Mesendoderm (in vitro differentiated cells): ENCODE results near the gene ZNF547.

ENCODE experiments used
- DNase-seq: peaks from one replicate; pipeline ENCODE4 v3.0.0; 2013
- H2AK5ac ChIP-seq: 2 replicates; pipeline ENCODE4 v1.6.1; 2013; ENCODE audit warnings: low read length, inconsistent platforms
- H2BK120ac ChIP-seq: 2 replicates; pipeline ENCODE4 v1.6.1; 2013; ENCODE audit warnings: low read depth, mild to moderate bottlenecking, low read length, moderate library complexity, mixed read lengths
- H2BK15ac ChIP-seq: replicated peaks from 2 replicates; pipeline ENCODE4 v1.6.1; 2013; ENCODE audit warnings: low read depth, mild to moderate bottlenecking, moderate library complexity
- H2BK5ac ChIP-seq: 2 replicates; pipeline ENCODE4 v1.6.1; 2013; ENCODE audit warnings: low read length, inconsistent platforms
- H3K18ac ChIP-seq: 2 replicates; pipeline ENCODE4 v1.6.1; 2013; ENCODE audit warnings: mild to moderate bottlenecking, low read length, mixed read lengths
- H3K23ac ChIP-seq: one replicate; pipeline ENCODE4 v1.6.1; 2013; ENCODE audit warnings: low read length
- H3K27ac ChIP-seq: 2 replicates; pipeline ENCODE4 v1.5.1; 2013; ENCODE audit warnings: low read depth, mild to moderate bottlenecking, inconsistent platforms, low read length, moderate library complexity
- H3K27me3 ChIP-seq: 2 replicates; pipeline ENCODE4 v1.6.1; 2013; ENCODE audit warnings: low read length, control low read depth, mild to moderate bottlenecking, inconsistent platforms; ENCODE audit not compliant: insufficient read depth, poor library complexity
- H3K36me3 ChIP-seq: 2 replicates; pipeline ENCODE4 v1.6.1; 2013; ENCODE audit warnings: low read length, inconsistent platforms; ENCODE audit not compliant: control insufficient read depth, insufficient read depth
- H3K4ac ChIP-seq: one replicate; pipeline ENCODE4 v1.6.1; 2013; ENCODE audit warnings: low read depth, mild to moderate bottlenecking, low read length, moderate library complexity
- H3K4me1 ChIP-seq: 2 replicates; pipeline ENCODE4 v1.6.1; 2013; ENCODE audit warnings: low read depth, low read length, inconsistent platforms; ENCODE audit not compliant: control insufficient read depth
- H3K4me2 ChIP-seq: 2 replicates; pipeline ENCODE4 v1.6.1; 2013; ENCODE audit warnings: low read length
- H3K4me3 ChIP-seq: 2 replicates; pipeline ENCODE4 v1.5.1; 2013; ENCODE audit warnings: mild to moderate bottlenecking, low read length
- H3K56ac ChIP-seq: one replicate; pipeline ENCODE4 v1.6.1; 2013; ENCODE audit warnings: low read length
- H3K79me1 ChIP-seq: 2 replicates; pipeline ENCODE4 v1.6.1; 2013; ENCODE audit warnings: low read length, inconsistent platforms
- H3K79me2 ChIP-seq: 2 replicates; pipeline ENCODE4 v1.6.1; 2013; ENCODE audit warnings: mild to moderate bottlenecking, low read length; ENCODE audit not compliant: control insufficient read depth, insufficient read depth
- H3K9ac ChIP-seq: 2 replicates; pipeline ENCODE4 v1.6.1; 2013; ENCODE audit warnings: low read length, inconsistent platforms
- H4K5ac ChIP-seq: one replicate; pipeline ENCODE4 v1.6.1; 2013; ENCODE audit warnings: low read length
- H4K8ac ChIP-seq: one replicate; pipeline ENCODE4 v1.6.1; 2013; ENCODE audit warnings: low read depth, mild to moderate bottlenecking, control low read depth, low read length, moderate library complexity
- WGBS: extraction: QIAGEN DNeasy Blood & Tissue Kit; methylation state at CpG from one replicate; pipeline ENCODE4 v1.1.7; 2013; ENCODE audit warnings: low lambda C conversion rate, missing lambda C conversion rate; ENCODE audit not compliant: insufficient coverage; ENCODE audit errors: extremely low coverage; 5-methylcytosine and 5-hydroxymethylcytosine counted together

Gene ZNF547

GRCh38 chr19:57357406-57357805 lies 5.9 kb upstream of the ZNF547 start:
- no peak overlapping the region for H4K8ac ChIP-seq
- H3K79me1 ChIP-seq, result peaks cover 13% of the 10 kb centered on the region
- H4K5ac ChIP-seq, result no peak overlapping the region
- H3K27ac ChIP-seq, result no peak overlapping the region
- no peak overlapping the region for H2BK120ac ChIP-seq
- H3K23ac ChIP-seq, result no peak overlapping the region
- H2AK5ac ChIP-seq, result no peak overlapping the region
- no peak overlapping the region for H3K56ac ChIP-seq
- no peak overlapping the region for H3K18ac ChIP-seq
- WGBS, result no CpG with 5 or more reads among the region's 5 CpGs
- H3K9ac ChIP-seq, result no peak overlapping the region
- H3K79me2 ChIP-seq, result peaks cover 12% of the 10 kb centered on the region
- no peaks in the 10 kb centered on the region for H3K27me3 ChIP-seq
- no peak overlapping the region for H2BK15ac ChIP-seq
- peaks cover under 1% of the 10 kb centered on the region for H3K4me1 ChIP-seq
- no peak overlapping the region for H3K4me2 ChIP-seq
- no peak overlapping the region for H3K4ac ChIP-seq
- DNase-seq, result no peak
- no peak overlapping the region for H2BK5ac ChIP-seq
- no peak overlapping the region for H3K4me3 ChIP-seq
- H3K36me3 ChIP-seq, result peaks cover 12% of the 10 kb centered on the region

- H4K5ac ChIP-seq, result no peak overlapping the region
These were observed 4.1 kb upstream of the ZNF547 start for GRCh38 chr19:57359300-57359699.

GRCh38 chr19:57362419-57362818 lies 932 bp upstream of the ZNF547 start:
- DNase-seq, result no peak
- WGBS, result no CpG with 5 or more reads among the region's 2 CpGs
- no peak overlapping the region for H2BK5ac ChIP-seq

More at GRCh38 chr19:57359300-57359699, 4.1 kb upstream of the ZNF547 start:
- Histone ChIP-seq H2BK15ac (no peak overlapping the region), H3K79me2 (peaks cover 5% of the 10 kb centered on the region), H2BK120ac (no peak overlapping the region), H3K23ac (no peak overlapping the region), H3K4me3 (no peak overlapping the region), H3K56ac (no peak overlapping the region), H4K8ac (no peak overlapping the region), H3K4me1 (no peaks in the 10 kb centered on the region), H2BK5ac (no peak overlapping the region), H3K27me3 (no peaks in the 10 kb centered on the region), H2AK5ac (no peak overlapping the region), H3K4ac (no peak overlapping the region), H3K79me1 (peaks cover 4% of the 10 kb centered on the region), H3K36me3 (peaks cover 9% of the 10 kb centered on the region), H3K18ac (no peak overlapping the region), H3K9ac (no peak overlapping the region), H3K27ac (no peak overlapping the region), H3K4me2 (no peak overlapping the region)
- DNase-seq, result no peak

GRCh38 chr19:57363688-57364181 lies 384 bp downstream of the ZNF547 start:
- Histone ChIP-seq H3K79me2 (peaks cover 5% of the 10 kb centered on the region), H3K27ac (no peak overlapping the region), H3K4me1 (no peaks in the 10 kb centered on the region), H3K27me3 (no peaks in the 10 kb centered on the region), H3K56ac (peak overlapping the region; percentile 66), H3K4ac (peak overlapping the region; percentile 50), H3K18ac (no peak overlapping the region), H2BK5ac (no peak overlapping the region), H2BK15ac (no peak overlapping the region), H3K36me3 (no peaks in the 10 kb centered on the region), H3K79me1 (peaks cover 3% of the 10 kb centered on the region), H4K8ac (no peak overlapping the region), H3K23ac (no peak overlapping the region), H3K9ac (peak overlapping the region; percentile 84), H2AK5ac (no peak overlapping the region), H4K5ac (no peak overlapping the region), H3K4me3 (peak overlapping the region; percentile 81), H3K4me2 (peak overlapping the region; percentile 94), H2BK120ac (no peak overlapping the region)
- no CpG with 5 or more reads among the region's 18 CpGs for WGBS
- DNase-seq, result no peak

More at GRCh38 chr19:57362419-57362818, 932 bp upstream of the ZNF547 start:
- Histone ChIP-seq H3K23ac (no peak overlapping the region), H3K4me3 (no peak overlapping the region), H2BK120ac (no peak overlapping the region), H3K4ac (no peak overlapping the region), H2BK15ac (no peak overlapping the region), H3K4me1 (no peaks in the 10 kb centered on the region), H3K79me1 (peaks cover 3% of the 10 kb centered on the region), H3K4me2 (no peak overlapping the region), H3K56ac (peak overlapping the region; percentile 80), H4K8ac (no peak overlapping the region), H3K27ac (no peak overlapping the region), H3K36me3 (no peaks in the 10 kb centered on the region), H3K9ac (no peak overlapping the region), H4K5ac (no peak overlapping the region), H3K27me3 (no peaks in the 10 kb centered on the region), H3K18ac (no peak overlapping the region), H3K79me2 (peaks cover 5% of the 10 kb centered on the region), H2AK5ac (no peak overlapping the region)

- H3K56ac ChIP-seq, result no peak overlapping the region
- H3K79me1 ChIP-seq, result peaks cover 3% of the 10 kb centered on the region
- WGBS, result no CpG with 5 or more reads among the region's 2 CpGs
- H3K36me3 ChIP-seq, result no peaks in the 10 kb centered on the region
- no peak overlapping the region for H2AK5ac ChIP-seq
- H2BK120ac ChIP-seq, result no peak overlapping the region
- no peak for DNase-seq
- no peak overlapping the region for H3K18ac ChIP-seq
- H3K79me2 ChIP-seq, result peaks cover 5% of the 10 kb centered on the region
- no peak overlapping the region for H3K27ac ChIP-seq
- H3K27me3 ChIP-seq, result no peaks in the 10 kb centered on the region
- no peak overlapping the region for H3K4me2 ChIP-seq
- no peak overlapping the region for H3K9ac ChIP-seq
- no peak overlapping the region for H3K4ac ChIP-seq
- no peak overlapping the region for H3K23ac ChIP-seq
- H2BK15ac ChIP-seq, result no peak overlapping the region
- no peaks in the 10 kb centered on the region for H3K4me1 ChIP-seq
- H4K5ac ChIP-seq, result no peak overlapping the region
- no peak overlapping the region for H4K8ac ChIP-seq
- no peak overlapping the region for H3K4me3 ChIP-seq
- no peak overlapping the region for H2BK5ac ChIP-seq
These were observed 3.4 kb downstream of the ZNF547 start for GRCh38 chr19:57366776-57367175.

- H3K79me1 ChIP-seq, result no peaks in the 10 kb centered on the region
- H3K23ac ChIP-seq, result no peak overlapping the region
- no peaks in the 10 kb centered on the region for H3K27me3 ChIP-seq
- no peak overlapping the region for H2BK5ac ChIP-seq
- no peak overlapping the region for H4K5ac ChIP-seq
- peaks cover 9% of the 10 kb centered on the region for H3K36me3 ChIP-seq
- H3K4me3 ChIP-seq, result no peak overlapping the region
- no CpG with 5 or more reads among the region's 6 CpGs for WGBS
- H3K9ac ChIP-seq, result no peak overlapping the region
- no peak overlapping the region for H3K27ac ChIP-seq
- no peaks in the 10 kb centered on the region for H3K4me1 ChIP-seq
- no peak for DNase-seq
- H3K56ac ChIP-seq, result no peak overlapping the region
- no peak overlapping the region for H2BK15ac ChIP-seq
- H2BK120ac ChIP-seq, result no peak overlapping the region
- no peak overlapping the region for H4K8ac ChIP-seq
- H3K79me2 ChIP-seq, result no peaks in the 10 kb centered on the region
- H2AK5ac ChIP-seq, result no peak overlapping the region
- no peak overlapping the region for H3K4me2 ChIP-seq
- no peak overlapping the region for H3K18ac ChIP-seq
- no peak overlapping the region for H3K4ac ChIP-seq
These were observed 10.8 kb downstream of the ZNF547 start for GRCh38 chr19:57374179-57374578.
